MM.1S (cell line): ENCODE results near the gene FLYWCH1.

ENCODE experiments used
- DNase-seq: peaks from one replicate; pipeline ENCODE4 v3.0.0-alpha.2; 2015
- H2AFZ ChIP-seq: fragments of 300-600 bp; sonication (generic); 2 replicates; pipeline ENCODE4 v1.6.0; 2016; ENCODE audit warnings: antibody characterized with exemption, low read length
- H3F3A ChIP-seq: fragments of 300-600 bp; sonication (generic); 2 replicates; pipeline ENCODE4 v1.6.1; 2016; ENCODE audit warnings: mild to moderate bottlenecking, antibody characterized with exemption, low read length, moderate library complexity, mixed read lengths; ENCODE audit not compliant: insufficient read depth
- H3K27ac ChIP-seq: fragments of 300-600 bp; sonication (generic); 2 replicates; pipeline ENCODE4 v1.5.1; 2016; ENCODE audit warnings: mild to moderate bottlenecking, low read length
- H3K27me3 ChIP-seq: fragments of 300-600 bp; sonication (generic); replicated peaks from 2 replicates; pipeline ENCODE4 v1.6.0; 2016; ENCODE audit warnings: low read length; ENCODE audit not compliant: insufficient read depth
- H3K36me3 ChIP-seq: fragments of 300-600 bp; sonication (generic); replicated peaks from 2 replicates; pipeline ENCODE4 v1.6.1; 2016; ENCODE audit warnings: mild to moderate bottlenecking, low read length, mixed read lengths; ENCODE audit not compliant: insufficient read depth
- H3K4me1 ChIP-seq: fragments of 300-600 bp; sonication (generic); 2 replicates; pipeline ENCODE4 v1.6.1; 2016; ENCODE audit warnings: low read length, mixed read lengths
- H3K4me2 ChIP-seq: fragments of 300-600 bp; sonication (generic); 2 replicates; pipeline ENCODE4 v1.6.0; 2016; ENCODE audit warnings: low read depth, low read length
- H3K4me3 ChIP-seq: fragments of 300-600 bp; sonication (generic); 2 replicates; pipeline ENCODE4 v1.5.1; 2016; ENCODE audit warnings: low read length, mixed read lengths
- H3K79me2 ChIP-seq: fragments of 300-600 bp; sonication (generic); 2 replicates; pipeline ENCODE4 v1.6.1; 2016; ENCODE audit warnings: mixed run types, low read length, mixed read lengths
- H3K9ac ChIP-seq: fragments of 300-600 bp; sonication (generic); 2 replicates; pipeline ENCODE4 v1.6.1; 2016; ENCODE audit warnings: low read length, mixed read lengths
- H3K9me2 ChIP-seq: fragments of 300-600 bp; sonication (generic); replicated peaks from 2 replicates; pipeline ENCODE4 v1.6.1; 2016; ENCODE audit warnings: mild to moderate bottlenecking, low read length, mixed read lengths; ENCODE audit not compliant: insufficient read depth
- H3K9me3 ChIP-seq: fragments of 300-600 bp; sonication (generic); replicated peaks from 2 replicates; pipeline ENCODE4 v1.6.1; 2016; ENCODE audit warnings: mild to moderate bottlenecking, low read length, mixed read lengths; ENCODE audit not compliant: insufficient read depth
- H4K20me1 ChIP-seq: fragments of 300-600 bp; sonication (generic); 2 replicates; pipeline ENCODE4 v1.6.1; 2016; ENCODE audit warnings: mild to moderate bottlenecking, low read length, moderate library complexity, mixed read lengths; ENCODE audit not compliant: insufficient read depth
- CTCF ChIP-seq: fragments of 300-600 bp; sonication (generic); IDR thresholded peaks from 2 replicates; pipeline ENCODE4 v1.5.1; 2016; ENCODE audit warnings: antibody characterized with exemption, low read length, mixed read lengths
- EZH2 ChIP-seq: fragments of 300-600 bp; sonication (generic); optimal IDR thresholded peaks from 2 replicates; pipeline ENCODE3; 2017; ENCODE audit warnings: low read depth, mild to moderate bottlenecking, antibody characterized with exemption, low read length, mixed read lengths
- EZH2phosphoT487 ChIP-seq: fragments of 300-600 bp; sonication (generic); IDR thresholded peaks from 2 replicates; pipeline ENCODE4 v1.6.1; 2018; ENCODE audit warnings: antibody characterized with exemption, low read length

Gene FLYWCH1

GRCh38 chr16:2934450-2934849 lies 22.7 kb downstream of the FLYWCH1 start:
- Histone ChIP-seq H3K27me3 (no peaks in the 10 kb centered on the region), H3K4me1 (no peaks in the 10 kb centered on the region), H4K20me1 (no peaks in the 10 kb centered on the region), H3K79me2 (no peaks in the 10 kb centered on the region), H2AFZ (no peak overlapping the region), H3K4me3 (no peak overlapping the region), H3K36me3 (no peaks in the 10 kb centered on the region), H3K4me2 (no peak overlapping the region), H3K27ac (no peak overlapping the region), H3K9me3 (no peaks in the 10 kb centered on the region), H3K9ac (no peak overlapping the region), H3F3A (no peaks in the 10 kb centered on the region), H3K9me2 (no peaks in the 10 kb centered on the region)
- DNase-seq = no peak
- no peak for TF ChIP-seq EZH2phosphoT487
- no peak for TF ChIP-seq EZH2
- TF ChIP-seq CTCF = no peak

GRCh38 chr16:2936436-2937011 lies 24.8 kb downstream of the FLYWCH1 start:
- Histone ChIP-seq H3F3A (no peaks in the 10 kb centered on the region), H3K4me3 (no peak overlapping the region), H3K36me3 (no peaks in the 10 kb centered on the region; the same call in 1 of the 2 replicates), H3K4me1 (no peaks in the 10 kb centered on the region), H3K9me2 (no peaks in the 10 kb centered on the region), H3K4me2 (no peak overlapping the region), H3K79me2 (no peaks in the 10 kb centered on the region), H4K20me1 (no peaks in the 10 kb centered on the region), H3K27ac (no peak overlapping the region), H3K9ac (no peak overlapping the region), H2AFZ (no peak overlapping the region), H3K27me3 (no peaks in the 10 kb centered on the region), H3K9me3 (no peaks in the 10 kb centered on the region)
- no peak for DNase-seq
- TF ChIP-seq EZH2 = no peak
- TF ChIP-seq CTCF = no peak
- no peak for TF ChIP-seq EZH2phosphoT487

GRCh38 chr16:2937170-2937569 lies 25.4 kb downstream of the FLYWCH1 start:
- H3K4me3 ChIP-seq = no peak overlapping the region
- no peaks in the 10 kb centered on the region; the same call in 1 of the 2 replicates for H3K36me3 ChIP-seq
- no peaks in the 10 kb centered on the region for H3K4me1 ChIP-seq

More at GRCh38 chr16:2937170-2937569, 25.4 kb downstream of the FLYWCH1 start:
- Histone ChIP-seq H4K20me1 (no peaks in the 10 kb centered on the region), H3K27me3 (no peaks in the 10 kb centered on the region), H3K9ac (no peak overlapping the region), H3F3A (no peaks in the 10 kb centered on the region), H3K9me3 (no peaks in the 10 kb centered on the region), H3K27ac (no peak overlapping the region), H3K9me2 (no peaks in the 10 kb centered on the region), H3K79me2 (no peaks in the 10 kb centered on the region), H3K4me2 (no peak overlapping the region), H2AFZ (no peak overlapping the region)
- TF ChIP-seq EZH2phosphoT487 = no peak
- TF ChIP-seq CTCF = no peak
- TF ChIP-seq EZH2 = no peak
- no peak for DNase-seq
